Stomach (tissue), 9 donors: Measurements from ENCODE around the gene SLC49A4. TPM values are rescaled to one million over a fixed set of nuclear protein-coding genes. Genes with fewer than 3 reads are reported as not detected.

Experiments
- DNase-seq, 2 donors: peaks; one replicate each; pipeline versions ENCODE4 v3.0.0 to v3.0.0-alpha.2; 2013 to 2019
- H3K27ac ChIP-seq, 5 donors: fragments of 200-600 bp in 4 of 5; sonication (generic) in 4 of 5; one replicate each; pipeline ENCODE4 v1.5.1; 2013 to 2019; ENCODE audit warnings: mild to moderate bottlenecking in 1 of 5, moderate library complexity in 1 of 5
- H3K27me3 ChIP-seq, 3 donors: fragments of 200-600 bp; sonication (generic); one replicate each; pipeline ENCODE4 v1.5.1; 2017 to 2019; ENCODE audit warnings: mixed run types in 1 of 3
- H3K36me3 ChIP-seq, 4 donors: fragments of 200-600 bp; sonication (generic); 1 replicate in 3 of 4; 2 replicates in 1 of 4; pipeline ENCODE4 v1.5.1; 2016 to 2019
- H3K4me1 ChIP-seq, 4 donors: fragments of 200-600 bp; sonication (generic); one replicate each; pipeline ENCODE4 v1.5.1; 2016 to 2019
- H3K4me3 ChIP-seq, 4 donors: fragments of 200-600 bp; sonication (generic) in 3 of 4; one replicate each; pipeline ENCODE4 v1.5.1; 2016 to 2019; ENCODE audit warnings: mild to moderate bottlenecking in 1 of 4
- H3K9me3 ChIP-seq, 4 donors: fragments of 200-600 bp; sonication (generic); one replicate each; pipeline ENCODE4 v1.5.1; 2016 to 2019
- EP300 ChIP-seq: sonication (generic); formaldehyde crosslinking; IDR thresholded peaks from one replicate; pipeline ENCODE4 v1.6.1; 2017; ENCODE audit warnings: antibody characterized with exemption
- POLR2A ChIP-seq, 4 donors: fragments of 450-650 bp; IDR thresholded peaks; one replicate each; pipeline ENCODE4 v1.6.1; 2016; ENCODE audit warnings: antibody characterized with exemption in 4 of 4, control low read depth in 2 of 4, mild to moderate bottlenecking in 1 of 4, moderate library complexity in 1 of 4
- POLR2AphosphoS5 ChIP-seq, 3 donors: sonication (generic); formaldehyde crosslinking; IDR thresholded peaks; one replicate each; pipeline ENCODE4 v1.6.1; 2016; ENCODE audit warnings: antibody characterized with exemption in 3 of 3
- WGBS, 5 donors: extraction: QIAGEN DNeasy Blood & Tissue Kit in 3 of 5; methylation state at CpG; one replicate each; pipeline versions ENCODE4 v1.1.5 to v1.1.7; 2013 to 2018; 5-methylcytosine and 5-hydroxymethylcytosine counted together
- intact Hi-C: fragments of 100-400 bp; cut with DNase I; formaldehyde crosslinking; loops from one replicate; pipeline ENCODE4 v1.15.1; 2023; ENCODE audit warnings: low total_unique reads
- polyA plus RNA-seq, 3 donors: library from polyadenylated mRNA; stranded (reverse); fragments of 200-250 nt; gene quantifications; one replicate each; pipeline ENCODE4 v1.2.3, GENCODE V29; 2013
- total RNA-seq, 5 donors: library from RNA; depleted of rRNA; stranded (reverse); fragments of >200 nt; gene quantifications; one replicate each; pipeline versions ENCODE4 v1.1.0 to v1.2.3, GENCODE V29; 2014 to 2016
- TF ChIP-seq, protein P1 (sequence below), 7 experiments: fragments of 450-650 bp in 4 of 7; fragments of 200-600 bp in 3 of 7; sonication (generic) in 3 of 7; IDR thresholded peaks; one replicate each; pipeline ENCODE4 v1.5.1; 2016 to 2019; ENCODE audit warnings: antibody characterized with exemption in 7 of 7, control low read depth in 2 of 7, mild to moderate bottlenecking in 1 of 7
- donor health status: healthy with polysubstance abuse.
- donor health status: Bipolar disorder and iron deficiency.
- donor health status: healthy.

Gene SLC49A4
- total and polyA plus RNA-seq, 8 donors, result 0.31 to 28.8 (median 3.6) TPM

DNA sequence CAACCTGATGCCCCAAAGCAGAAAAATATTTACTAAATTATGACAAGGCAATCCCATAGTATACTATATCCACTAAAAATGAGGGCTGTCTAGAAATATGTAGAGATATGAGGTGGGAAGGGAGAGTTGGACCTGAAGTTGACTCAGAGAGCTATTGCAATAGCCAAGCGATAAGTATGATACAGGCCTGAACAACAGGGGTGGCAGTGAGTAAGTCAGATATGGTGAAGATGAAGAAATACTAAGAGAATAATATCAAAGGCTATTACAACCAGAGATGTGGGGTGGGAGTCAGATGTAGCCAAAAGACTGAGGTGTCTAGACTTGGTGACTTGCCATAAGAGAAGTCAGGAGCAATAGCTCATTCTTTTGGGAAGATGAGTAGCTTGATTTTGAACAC, 10.4 kb upstream of the SLC49A4 start:
- no peak for TF ChIP-seq EP300
- TF ChIP-seq, protein P1, sequence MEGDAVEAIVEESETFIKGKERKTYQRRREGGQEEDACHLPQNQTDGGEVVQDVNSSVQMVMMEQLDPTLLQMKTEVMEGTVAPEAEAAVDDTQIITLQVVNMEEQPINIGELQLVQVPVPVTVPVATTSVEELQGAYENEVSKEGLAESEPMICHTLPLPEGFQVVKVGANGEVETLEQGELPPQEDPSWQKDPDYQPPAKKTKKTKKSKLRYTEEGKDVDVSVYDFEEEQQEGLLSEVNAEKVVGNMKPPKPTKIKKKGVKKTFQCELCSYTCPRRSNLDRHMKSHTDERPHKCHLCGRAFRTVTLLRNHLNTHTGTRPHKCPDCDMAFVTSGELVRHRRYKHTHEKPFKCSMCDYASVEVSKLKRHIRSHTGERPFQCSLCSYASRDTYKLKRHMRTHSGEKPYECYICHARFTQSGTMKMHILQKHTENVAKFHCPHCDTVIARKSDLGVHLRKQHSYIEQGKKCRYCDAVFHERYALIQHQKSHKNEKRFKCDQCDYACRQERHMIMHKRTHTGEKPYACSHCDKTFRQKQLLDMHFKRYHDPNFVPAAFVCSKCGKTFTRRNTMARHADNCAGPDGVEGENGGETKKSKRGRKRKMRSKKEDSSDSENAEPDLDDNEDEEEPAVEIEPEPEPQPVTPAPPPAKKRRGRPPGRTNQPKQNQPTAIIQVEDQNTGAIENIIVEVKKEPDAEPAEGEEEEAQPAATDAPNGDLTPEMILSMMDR (IDR thresholded peaks at IDR 0.05), result no peak
- TF ChIP-seq POLR2A (IDR thresholded peaks at IDR 0.05), result no peak
- no peak for TF ChIP-seq POLR2AphosphoS5 (IDR thresholded peaks at IDR 0.05)
- Histone ChIP-seq H3K36me3 (peaks cover 0 to 6% (median 2%) of the 10 kb centered on the region in 4 donors), H3K9me3 (no peaks in the 10 kb centered on the region), H3K4me3 (no peak overlapping the region), H3K27me3 (no peaks in the 10 kb centered on the region), H3K4me1 (peaks cover 0 to 6% (median 0%) of the 10 kb centered on the region in 4 donors), H3K27ac (no peak overlapping the region)
- intact Hi-C loops, result no loop called here
- DNase-seq, result no peak
- WGBS, 5 donors, result 93 to 100% (median 98%) methylated on average over 1 of the region's 1 CpG

DNA sequence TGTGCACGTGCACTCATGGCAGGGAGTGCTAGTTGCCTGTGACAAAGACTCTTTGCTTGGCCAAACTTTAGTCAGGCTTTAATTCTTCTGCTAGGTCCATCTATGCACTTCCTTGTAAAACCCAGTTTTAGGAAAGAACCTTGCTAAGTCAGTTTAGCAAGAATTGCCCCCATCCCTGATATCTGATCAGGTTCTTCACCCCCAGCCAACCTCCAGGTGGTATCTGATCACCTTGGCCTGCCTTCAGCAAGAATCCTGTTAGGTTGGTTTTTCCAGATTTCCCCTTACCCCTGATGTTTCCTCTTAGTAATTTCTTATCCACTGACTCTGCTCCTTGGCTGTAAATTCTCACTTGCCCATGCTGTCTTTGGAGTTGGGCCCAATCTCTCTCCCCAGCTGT, 9.6 kb upstream of the SLC49A4 start:
- intact Hi-C loops, result no loop called here
- H3K27ac ChIP-seq, result no peak overlapping the region
- no peak for DNase-seq
- no peaks in the 10 kb centered on the region for H3K27me3 ChIP-seq
- peaks cover 0 to 6% (median 2%) of the 10 kb centered on the region in 4 donors for H3K36me3 ChIP-seq
- peaks cover 0 to 10% (median 0%) of the 10 kb centered on the region in 4 donors for H3K4me1 ChIP-seq
- 75 to 100% (median 86%) methylated on average over 1 of the region's 1 CpG for WGBS, 5 donors
- no peaks in the 10 kb centered on the region for H3K9me3 ChIP-seq
- TF ChIP-seq EP300 (no peak), POLR2AphosphoS5 (IDR thresholded peaks at IDR 0.05) (no peak), POLR2A (IDR thresholded peaks at IDR 0.05) (no peak)
- TF ChIP-seq, protein P1 (IDR thresholded peaks at IDR 0.05), result no peak
- no peak overlapping the region for H3K4me3 ChIP-seq

DNA sequence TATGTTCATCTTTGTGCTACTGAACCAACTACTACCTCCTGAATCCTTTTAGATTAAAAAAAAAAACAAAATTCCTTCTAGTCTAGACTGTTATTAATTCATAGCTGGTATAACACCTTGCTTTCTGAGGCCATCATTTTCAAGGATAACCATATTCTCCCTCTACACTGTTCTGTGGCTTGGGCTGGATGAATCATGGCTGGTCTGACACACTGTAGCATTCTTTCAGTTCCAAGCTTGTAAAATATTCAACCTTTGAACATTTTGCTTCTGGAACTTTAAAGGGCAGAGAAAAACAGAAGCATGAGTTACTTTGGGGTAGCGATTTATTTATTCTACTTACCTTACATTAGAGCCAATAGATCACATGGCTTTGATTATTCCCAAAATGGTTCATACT, 8.8 kb upstream of the SLC49A4 start:
- intact Hi-C loops, result no loop called here
- Histone ChIP-seq H3K27ac (no peak overlapping the region), H3K36me3 (peaks cover 0 to 6% (median 2%) of the 10 kb centered on the region in 4 donors), H3K4me3 (no peak overlapping the region), H3K4me1 (peaks cover 0 to 10% (median 0%) of the 10 kb centered on the region in 4 donors), H3K9me3 (no peaks in the 10 kb centered on the region), H3K27me3 (no peaks in the 10 kb centered on the region)
- WGBS, 5 donors, result 75 to 93% (median 80%) methylated on average over 1 of the region's 1 CpG
- TF ChIP-seq POLR2AphosphoS5 (IDR thresholded peaks at IDR 0.05), result no peak
- TF ChIP-seq POLR2A (IDR thresholded peaks at IDR 0.05), result no peak
- no peak for TF ChIP-seq EP300
- TF ChIP-seq, protein P1 (IDR thresholded peaks at IDR 0.05), result no peak
- DNase-seq, result no peak

DNA sequence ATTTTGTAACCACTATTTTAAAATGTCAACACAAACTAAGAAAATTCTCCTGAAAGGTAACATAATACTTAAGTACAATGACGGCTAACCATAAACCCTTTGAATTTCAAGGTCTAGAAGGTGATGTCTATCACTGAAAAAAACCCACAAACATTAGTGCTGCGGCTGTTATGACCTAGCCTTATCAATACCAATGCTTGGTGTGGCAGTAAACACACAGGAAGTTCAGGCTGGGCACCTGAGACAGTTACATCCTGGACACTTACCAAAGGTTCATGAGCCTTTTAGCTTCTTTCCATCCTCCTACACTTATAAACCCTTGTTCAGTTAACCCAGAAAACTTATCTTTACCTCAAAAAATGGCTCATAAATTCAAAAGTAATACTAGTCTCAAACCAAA, 7.0 kb upstream of the SLC49A4 start:
- no peaks in the 10 kb centered on the region for H3K27me3 ChIP-seq
- intact Hi-C loops, result no loop called here
- no peaks in the 10 kb centered on the region for H3K9me3 ChIP-seq
- WGBS, 5 donors, result 55 to 74% (median 56%) methylated on average over 2 of the region's 2 CpGs
- DNase-seq, result no peak
- H3K4me3 ChIP-seq, result no peak overlapping the region
- TF ChIP-seq, protein P1 (IDR thresholded peaks at IDR 0.05), result no peak
- TF ChIP-seq POLR2A (IDR thresholded peaks at IDR 0.05) (no peak), POLR2AphosphoS5 (IDR thresholded peaks at IDR 0.05) (no peak), EP300 (no peak)
- no peak overlapping the region for H3K27ac ChIP-seq
- H3K4me1 ChIP-seq, result peaks cover 2 to 20% (median 9%) of the 10 kb centered on the region in 4 donors
- H3K36me3 ChIP-seq, result peaks cover 0 to 6% (median 2%) of the 10 kb centered on the region in 4 donors
